Measurements from ENCODE around the gene DNAJA3. TPM values are rescaled to one million over a fixed set of nuclear protein-coding genes. Genes with fewer than 3 reads are reported as not detected.

DNAJA3 gene
- total and polyA plus RNA-seq, 10 of the 15 experiments (the other 5 are each of a cell fraction or from before 2014, with no cell fraction given) = 8.4 to 141 (median 60.8) TPM

DNA sequence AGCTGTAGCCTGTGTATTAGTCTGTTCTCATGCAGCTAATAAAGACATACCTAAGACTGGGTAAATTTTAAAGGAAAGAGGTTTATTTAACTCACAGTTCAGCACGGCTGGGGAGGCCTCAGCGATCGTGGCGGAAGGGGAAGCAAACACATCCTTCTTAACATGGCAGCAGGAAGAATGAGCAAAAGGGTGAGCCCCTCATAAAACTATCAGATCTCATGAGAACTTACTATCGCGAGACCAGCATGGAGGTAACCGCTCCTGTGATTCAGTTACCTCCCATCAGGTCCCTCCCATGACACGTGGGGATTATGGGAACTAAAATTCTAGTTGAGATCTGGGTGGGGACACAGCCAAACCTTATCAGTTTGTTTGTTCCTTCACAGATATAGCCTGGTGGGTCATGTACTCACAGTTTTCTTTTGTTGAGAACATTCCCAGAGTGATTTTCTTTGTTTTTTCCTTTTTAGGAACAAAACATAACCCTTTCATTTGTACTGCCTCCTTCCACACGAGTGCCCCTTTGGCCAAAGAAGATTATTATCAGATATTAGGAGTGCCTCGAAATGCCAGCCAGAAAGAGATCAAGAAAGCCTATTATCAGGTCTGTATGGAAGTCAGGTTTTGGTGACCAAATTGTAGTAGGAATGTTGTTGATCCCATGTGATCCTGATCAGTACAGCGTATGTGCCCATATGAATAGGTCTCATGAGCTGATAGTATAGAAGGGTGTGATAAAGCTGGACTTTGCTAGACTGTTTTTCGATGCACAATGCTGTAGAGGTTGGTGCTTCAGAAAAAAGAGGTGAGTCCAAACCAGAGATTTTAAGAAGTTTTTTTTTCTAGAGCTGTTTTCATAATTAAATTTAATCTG, 8.5 kb downstream of the DNAJA3 start:
- WGBS (ENCODE audit: insufficient coverage, insufficient replicate concordance, low lambda C conversion rate, missing lambda C conversion rate) = 90% methylated on average over 12 of the region's 12 CpGs
- Histone ChIP-seq H2AFZ (ENCODE audit: control insufficient read depth, low read depth, low read length) (no peak overlapping the region), H3K9me3 (replicated peaks; ENCODE audit: control insufficient read depth, insufficient read depth, low read length) (no peaks in the 10 kb centered on the region), H3K9ac (ENCODE audit: control insufficient read depth, insufficient read depth, low read length) (no peak overlapping the region), H3K79me2 (ENCODE audit: control insufficient read depth, insufficient read depth, low read length) (peaks cover 1% of the 10 kb centered on the region), H3K4me1 (ENCODE audit: control insufficient read depth, insufficient read depth, low read length) (no peaks in the 10 kb centered on the region), H3K4me2 (ENCODE audit: control insufficient read depth, insufficient read depth) (no peak overlapping the region), H4K20me1 (ENCODE audit: control insufficient read depth, insufficient read depth) (no peaks in the 10 kb centered on the region), H3K27ac (ENCODE audit: control insufficient read depth, insufficient read depth) (no peak overlapping the region), H3K36me3 (ENCODE audit: control insufficient read depth in 2 of 2, insufficient read depth in 2 of 2, low read length in 1 of 2) (peaks cover 0 to 24% of the 10 kb centered on the region in 2 experiments; a peak in 2 of 4 replicates), H3K27me3 (replicated peaks in 1 of 2; ENCODE audit: control insufficient read depth in 2 of 2, insufficient read depth in 2 of 2, low read length in 1 of 2) (no peaks in the 10 kb centered on the region), H3K4me3 (no peak overlapping the region)
- ChIA-PET POLR2A (no interaction called here), SMC1A (ENCODE audit: uncharacterized antibody, unreplicated experiment) (no interaction called here), RAD21 (ENCODE audit: unreplicated experiment) (no interaction called here), CTCF (interaction anchor here (1.3 kb wide), 1 partner anchor 31 kb away, joined by 4 read pairs; no protein-coding TSS in a partner anchor)
- in situ Hi-C loops (cut with MboI) = no loop called here
- no TSS peak for BruUV-seq (replicated peaks)
- intact Hi-C loops (cut with micrococcal nuclease; ENCODE audit: unreplicated experiment) = no loop called here
- FAIRE-seq (no peak), ATAC-seq (no peak), DNase-seq (ENCODE audit: low read depth, low spot score) (no peak)
- TF ChIP-seq, protein P1, sequence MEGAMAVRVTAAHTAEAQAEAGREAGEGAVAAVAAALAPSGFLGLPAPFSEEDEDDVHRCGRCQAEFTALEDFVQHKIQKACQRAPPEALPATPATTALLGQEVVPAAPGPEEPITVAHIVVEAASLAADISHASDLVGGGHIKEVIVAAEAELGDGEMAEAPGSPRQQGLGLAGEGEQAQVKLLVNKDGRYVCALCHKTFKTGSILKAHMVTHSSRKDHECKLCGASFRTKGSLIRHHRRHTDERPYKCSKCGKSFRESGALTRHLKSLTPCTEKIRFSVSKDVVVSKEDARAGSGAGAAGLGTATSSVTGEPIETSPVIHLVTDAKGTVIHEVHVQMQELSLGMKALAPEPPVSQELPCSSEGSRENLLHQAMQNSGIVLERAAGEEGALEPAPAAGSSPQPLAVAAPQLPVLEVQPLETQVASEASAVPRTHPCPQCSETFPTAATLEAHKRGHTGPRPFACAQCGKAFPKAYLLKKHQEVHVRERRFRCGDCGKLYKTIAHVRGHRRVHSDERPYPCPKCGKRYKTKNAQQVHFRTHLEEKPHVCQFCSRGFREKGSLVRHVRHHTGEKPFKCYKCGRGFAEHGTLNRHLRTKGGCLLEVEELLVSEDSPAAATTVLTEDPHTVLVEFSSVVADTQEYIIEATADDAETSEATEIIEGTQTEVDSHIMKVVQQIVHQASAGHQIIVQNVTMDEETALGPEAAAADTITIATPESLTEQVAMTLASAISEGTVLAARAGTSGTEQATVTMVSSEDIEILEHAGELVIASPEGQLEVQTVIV (IDR thresholded peaks at IDR 0.05; ENCODE audit: borderline replicate concordance, partially characterized antibody) = no peak
- TF ChIP-seq, protein P2, sequence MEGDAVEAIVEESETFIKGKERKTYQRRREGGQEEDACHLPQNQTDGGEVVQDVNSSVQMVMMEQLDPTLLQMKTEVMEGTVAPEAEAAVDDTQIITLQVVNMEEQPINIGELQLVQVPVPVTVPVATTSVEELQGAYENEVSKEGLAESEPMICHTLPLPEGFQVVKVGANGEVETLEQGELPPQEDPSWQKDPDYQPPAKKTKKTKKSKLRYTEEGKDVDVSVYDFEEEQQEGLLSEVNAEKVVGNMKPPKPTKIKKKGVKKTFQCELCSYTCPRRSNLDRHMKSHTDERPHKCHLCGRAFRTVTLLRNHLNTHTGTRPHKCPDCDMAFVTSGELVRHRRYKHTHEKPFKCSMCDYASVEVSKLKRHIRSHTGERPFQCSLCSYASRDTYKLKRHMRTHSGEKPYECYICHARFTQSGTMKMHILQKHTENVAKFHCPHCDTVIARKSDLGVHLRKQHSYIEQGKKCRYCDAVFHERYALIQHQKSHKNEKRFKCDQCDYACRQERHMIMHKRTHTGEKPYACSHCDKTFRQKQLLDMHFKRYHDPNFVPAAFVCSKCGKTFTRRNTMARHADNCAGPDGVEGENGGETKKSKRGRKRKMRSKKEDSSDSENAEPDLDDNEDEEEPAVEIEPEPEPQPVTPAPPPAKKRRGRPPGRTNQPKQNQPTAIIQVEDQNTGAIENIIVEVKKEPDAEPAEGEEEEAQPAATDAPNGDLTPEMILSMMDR (IDR thresholded peaks at IDR 0.05 in 2 of 3, conservative IDR thresholded peaks at IDR 0.05 in 1 of 3; ENCODE audit: control insufficient read depth in 2 of 3, extremely low read depth in 1 of 3, insufficient read depth in 1 of 3, low read depth in 3 of 3, low read length in 3 of 3) = no peak
- TF ChIP-seq BCL11A (IDR thresholded peaks at IDR 0.05; ENCODE audit: low read depth, low read length) (no peak), SMAD1 (IDR thresholded peaks at IDR 0.05; ENCODE audit: low read depth, partially characterized antibody) (no peak), KLF5 (IDR thresholded peaks at IDR 0.05; ENCODE audit: partially characterized antibody) (no peak), RAD51 (IDR thresholded peaks at IDR 0.05) (no peak), BMI1 (IDR thresholded peaks at IDR 0.05; ENCODE audit: borderline replicate concordance) (no peak)
- TF ChIP-seq, protein P3, sequence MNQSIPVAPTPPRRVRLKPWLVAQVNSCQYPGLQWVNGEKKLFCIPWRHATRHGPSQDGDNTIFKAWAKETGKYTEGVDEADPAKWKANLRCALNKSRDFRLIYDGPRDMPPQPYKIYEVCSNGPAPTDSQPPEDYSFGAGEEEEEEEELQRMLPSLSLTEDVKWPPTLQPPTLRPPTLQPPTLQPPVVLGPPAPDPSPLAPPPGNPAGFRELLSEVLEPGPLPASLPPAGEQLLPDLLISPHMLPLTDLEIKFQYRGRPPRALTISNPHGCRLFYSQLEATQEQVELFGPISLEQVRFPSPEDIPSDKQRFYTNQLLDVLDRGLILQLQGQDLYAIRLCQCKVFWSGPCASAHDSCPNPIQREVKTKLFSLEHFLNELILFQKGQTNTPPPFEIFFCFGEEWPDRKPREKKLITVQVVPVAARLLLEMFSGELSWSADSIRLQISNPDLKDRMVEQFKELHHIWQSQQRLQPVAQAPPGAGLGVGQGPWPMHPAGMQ (IDR thresholded peaks at IDR 0.05; ENCODE audit: borderline replicate concordance) = no peak

Measured in GM12878 (cell line).